SK-N-SH treated with all-trans-retinoic acid at 6 μM for 48 hours (cell line): Measurements from ENCODE around the gene CDK5R1.

Experiments used
- CSDC2 ChIP-seq: fragments of 250-450 bp; sonication (Bioruptor Pico); IDR thresholded peaks from 2 replicates; pipeline ENCODE4 v1.5.0; 2020; ENCODE audit warnings: mild to moderate bottlenecking, moderate library complexity
- ISL1 ChIP-seq: fragments of 250-450 bp; sonication (Bioruptor Pico); IDR thresholded peaks from 2 replicates; pipeline ENCODE4 v2.1.2; 2022; ENCODE audit warnings: mild to moderate bottlenecking, moderate library complexity
- SNAI2 ChIP-seq: fragments of 250-450 bp; sonication (Bioruptor Pico); IDR thresholded peaks from 2 replicates; pipeline ENCODE4 v1.5.0; 2020; ENCODE audit warnings: mild to moderate bottlenecking, moderate library complexity
- ZC3H10 ChIP-seq: fragments of 250-450 bp; sonication (Bioruptor Pico); IDR thresholded peaks from 2 replicates; pipeline ENCODE4 v1.5.1; 2021; ENCODE audit warnings: mild to moderate bottlenecking, moderate library complexity
- ZFP30 ChIP-seq: fragments of 450-650 bp; formaldehyde crosslinking; IDR thresholded peaks from 2 replicates; pipeline ENCODE4 v1.5.0; 2022; ENCODE audit warnings: mild to moderate bottlenecking, moderate library complexity
- ZNF565 ChIP-seq: fragments of 450-650 bp; formaldehyde crosslinking; conservative IDR thresholded peaks from 2 replicates; pipeline ENCODE4 v1.5.0; 2020; ENCODE audit warnings: low read depth, mild to moderate bottlenecking, moderate library complexity
- ZNF70 ChIP-seq: fragments of 450-650 bp; formaldehyde crosslinking; IDR thresholded peaks from 2 replicates; pipeline ENCODE4 v1.5.0; 2020; ENCODE audit warnings: mild to moderate bottlenecking, moderate library complexity
- ZNF8 ChIP-seq: fragments of 450-650 bp; formaldehyde crosslinking; IDR thresholded peaks from 2 replicates; pipeline ENCODE4 v1.5.0; 2020; ENCODE audit warnings: mild to moderate bottlenecking, moderate library complexity
- TF ChIP-seq, protein P1 (sequence below): fragments of 250-450 bp; sonication (Bioruptor Pico); IDR thresholded peaks from 2 replicates; pipeline ENCODE4 v1.8.0; 2020; ENCODE audit warnings: mild to moderate bottlenecking, moderate library complexity, borderline replicate concordance

DNA sequence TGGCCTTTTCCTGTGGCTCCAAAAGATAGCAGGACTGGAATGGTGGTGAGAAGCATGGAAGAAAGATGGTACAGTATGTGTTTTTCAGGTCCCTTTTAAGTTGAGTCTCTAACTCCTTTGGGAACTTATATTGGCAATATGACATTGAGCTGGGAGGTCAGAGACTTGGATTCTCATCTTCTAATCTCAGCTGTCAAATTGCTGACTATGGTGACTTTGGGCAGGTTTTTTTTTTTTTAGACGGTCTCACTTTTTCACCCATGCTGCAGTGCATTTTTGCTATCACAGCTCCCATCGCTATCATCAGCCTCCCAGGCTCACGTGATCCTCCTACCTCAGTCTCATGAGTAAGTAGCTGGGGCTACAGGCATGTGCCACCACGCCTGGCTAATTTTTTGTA lies 15.1 kb upstream of the CDK5R1 start:
- TF ChIP-seq ISL1 (CRISPR knock-in tag) (no peak), ZNF565 (no peak), ZNF70 (no peak), ZNF8 (no peak), CSDC2 (no peak), ZC3H10 (CRISPR knock-in tag) (no peak), ZFP30 (CRISPR knock-in tag) (no peak), SNAI2 (CRISPR knock-in tag) (no peak)
- TF ChIP-seq, protein P1, sequence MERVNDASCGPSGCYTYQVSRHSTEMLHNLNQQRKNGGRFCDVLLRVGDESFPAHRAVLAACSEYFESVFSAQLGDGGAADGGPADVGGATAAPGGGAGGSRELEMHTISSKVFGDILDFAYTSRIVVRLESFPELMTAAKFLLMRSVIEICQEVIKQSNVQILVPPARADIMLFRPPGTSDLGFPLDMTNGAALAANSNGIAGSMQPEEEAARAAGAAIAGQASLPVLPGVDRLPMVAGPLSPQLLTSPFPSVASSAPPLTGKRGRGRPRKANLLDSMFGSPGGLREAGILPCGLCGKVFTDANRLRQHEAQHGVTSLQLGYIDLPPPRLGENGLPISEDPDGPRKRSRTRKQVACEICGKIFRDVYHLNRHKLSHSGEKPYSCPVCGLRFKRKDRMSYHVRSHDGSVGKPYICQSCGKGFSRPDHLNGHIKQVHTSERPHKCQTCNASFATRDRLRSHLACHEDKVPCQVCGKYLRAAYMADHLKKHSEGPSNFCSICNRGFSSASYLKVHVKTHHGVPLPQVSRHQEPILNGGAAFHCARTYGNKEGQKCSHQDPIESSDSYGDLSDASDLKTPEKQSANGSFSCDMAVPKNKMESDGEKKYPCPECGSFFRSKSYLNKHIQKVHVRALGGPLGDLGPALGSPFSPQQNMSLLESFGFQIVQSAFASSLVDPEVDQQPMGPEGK (CRISPR knock-in tag) = no peak
